ENCODE data around the gene DDX46. TPM values are rescaled to one million over a fixed set of nuclear protein-coding genes. Genes with fewer than 3 reads are reported as not detected.

The DDX46 gene
- total and polyA plus RNA-seq, 7 experiments from 2014 or later: 18.0 to 72.5 (median 55.7) TPM

DNA sequence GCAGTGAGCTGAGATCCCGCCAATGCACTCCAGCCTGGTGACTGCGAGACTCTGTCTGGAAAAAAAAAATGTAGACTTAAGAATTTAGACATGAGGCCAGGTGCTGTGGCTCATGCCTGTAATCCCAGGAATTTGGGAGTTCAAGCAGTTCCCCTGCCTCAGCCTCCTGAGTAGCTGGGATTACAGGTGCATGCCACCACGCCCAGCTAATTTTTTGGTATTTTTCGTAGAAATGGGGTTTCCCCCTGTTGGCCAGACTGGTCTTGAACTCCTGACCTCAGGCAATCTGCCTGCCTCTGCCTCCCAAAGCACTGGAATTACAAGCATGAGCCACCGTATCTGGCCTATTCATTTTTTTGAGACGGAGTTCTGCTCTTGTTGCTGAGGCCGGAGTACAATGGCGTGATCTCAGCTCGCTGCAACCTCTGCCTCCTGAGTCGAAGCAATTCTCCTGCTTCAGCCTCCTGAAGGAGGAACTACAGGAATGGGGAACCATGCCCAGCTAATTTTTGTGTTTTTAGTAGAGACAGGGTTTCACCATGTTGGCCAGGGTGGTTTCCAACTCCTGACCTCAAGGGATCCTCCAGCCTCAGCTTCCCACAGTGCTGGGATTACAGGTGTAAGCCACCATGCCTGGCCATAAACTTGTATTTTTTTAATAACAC lies 14.0 kb downstream of the DDX46 start:
- H3K9me3 ChIP-seq (ENCODE audit: control insufficient read depth in 2 of 3, low read length in 3 of 3): no peaks in the 10 kb centered on the region
- H3K27ac ChIP-seq (ENCODE audit: low read depth, low read length): no peak overlapping the region
- Mint-ChIP-seq H3K4me1 (peaks cover 0 to 3% (median 0%) of the 10 kb centered on the region in 7 donors), H3K27ac (no peak overlapping the region), H3K36me3 (peaks cover 0 to 34% (median 25%) of the 10 kb centered on the region in 5 donors), H3K9me3 (no peaks in the 10 kb centered on the region), H3K27me3 (no peaks in the 10 kb centered on the region), H3K4me3 (no peak overlapping the region)
- H3K4me3 ChIP-seq (ENCODE audit: low read length): no peak overlapping the region
- intact Hi-C loops (cut with micrococcal nuclease): no loop called here
- peaks cover 5 to 90% (median 21%) of the 10 kb centered on the region in 3 experiments for H3K36me3 ChIP-seq (ENCODE audit: control insufficient read depth in 2 of 3, insufficient read depth in 3 of 3, low read length in 3 of 3)
- ATAC-seq: no peak
- H3K4me1 ChIP-seq (ENCODE audit: control insufficient read depth in 2 of 2, insufficient read depth in 2 of 2, low read length in 2 of 2): no peaks in the 10 kb centered on the region
- DNase-seq: no peak
- H3K27me3 ChIP-seq (ENCODE audit: control insufficient read depth in 2 of 2, insufficient read depth in 2 of 2, low read length in 2 of 2): no peaks in the 10 kb centered on the region
- POLR2A ChIA-PET: interaction anchor here (0.6 kb wide), 2 partner anchors 18 to 1459 kb away, joined by 3 read pairs; no protein-coding TSS in a partner anchor
- CTCF ChIA-PET: no interaction called here

DNA sequence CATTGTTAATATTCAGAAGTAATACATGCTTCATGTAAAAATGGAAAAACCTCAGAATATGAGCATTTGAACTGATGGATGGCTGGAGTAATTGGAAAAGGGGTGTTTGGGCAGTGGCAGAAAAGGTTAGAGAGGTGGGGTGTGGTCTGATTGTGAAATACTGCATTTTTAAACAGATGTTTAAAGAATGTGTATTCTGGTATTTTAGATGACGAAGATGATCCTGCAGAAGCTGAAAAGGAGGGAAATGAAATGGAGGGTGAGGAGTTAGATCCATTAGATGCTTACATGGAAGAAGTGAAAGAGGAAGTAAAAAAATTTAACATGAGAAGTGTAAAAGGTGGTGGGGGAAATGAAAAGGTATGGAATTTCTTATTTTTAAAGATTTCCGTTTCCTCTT lies 18.8 kb downstream of the DDX46 start:
- H3K4me3 Mint-ChIP-seq: no peak overlapping the region
- peaks cover 0 to 44% (median 27%) of the 10 kb centered on the region in 5 donors for H3K36me3 Mint-ChIP-seq
- no peaks in the 10 kb centered on the region for H3K4me1 ChIP-seq (ENCODE audit: control insufficient read depth in 2 of 2, insufficient read depth in 2 of 2, low read length in 2 of 2)
- peak overlapping the region in 3 of 9 donors; percentile 6 to 54 (median 9) for H3K27ac Mint-ChIP-seq
- no peak for ATAC-seq
- H3K27ac ChIP-seq (ENCODE audit: low read depth, low read length): no peak overlapping the region
- peaks cover 0 to 3% (median 0%) of the 10 kb centered on the region in 7 donors for H3K4me1 Mint-ChIP-seq
- ChIA-PET POLR2A (no interaction called here), CTCF (interaction anchor here (0.5 to 0.7 kb wide), 2 partner anchors 96 to 130 kb away, joined by 3 read pairs; no protein-coding TSS in a partner anchor)
- no peaks in the 10 kb centered on the region for H3K27me3 Mint-ChIP-seq
- no peak for DNase-seq
- peaks cover 18 to 82% (median 27%) of the 10 kb centered on the region in 3 experiments for H3K36me3 ChIP-seq (ENCODE audit: control insufficient read depth in 2 of 3, insufficient read depth in 3 of 3, low read length in 3 of 3)
- no peak overlapping the region for H3K4me3 ChIP-seq (ENCODE audit: low read length)
- no peaks in the 10 kb centered on the region for H3K27me3 ChIP-seq (ENCODE audit: control insufficient read depth in 2 of 2, insufficient read depth in 2 of 2, low read length in 2 of 2)
- intact Hi-C loops (cut with micrococcal nuclease): loop anchor here in 1 of 2 donors (1.0 kb wide), 1 partner anchor 12 kb away; no protein-coding TSS in a partner anchor
- no peaks in the 10 kb centered on the region for H3K9me3 ChIP-seq (ENCODE audit: control insufficient read depth in 2 of 3, low read length in 3 of 3)
- H3K9me3 Mint-ChIP-seq: no peaks in the 10 kb centered on the region

DNA sequence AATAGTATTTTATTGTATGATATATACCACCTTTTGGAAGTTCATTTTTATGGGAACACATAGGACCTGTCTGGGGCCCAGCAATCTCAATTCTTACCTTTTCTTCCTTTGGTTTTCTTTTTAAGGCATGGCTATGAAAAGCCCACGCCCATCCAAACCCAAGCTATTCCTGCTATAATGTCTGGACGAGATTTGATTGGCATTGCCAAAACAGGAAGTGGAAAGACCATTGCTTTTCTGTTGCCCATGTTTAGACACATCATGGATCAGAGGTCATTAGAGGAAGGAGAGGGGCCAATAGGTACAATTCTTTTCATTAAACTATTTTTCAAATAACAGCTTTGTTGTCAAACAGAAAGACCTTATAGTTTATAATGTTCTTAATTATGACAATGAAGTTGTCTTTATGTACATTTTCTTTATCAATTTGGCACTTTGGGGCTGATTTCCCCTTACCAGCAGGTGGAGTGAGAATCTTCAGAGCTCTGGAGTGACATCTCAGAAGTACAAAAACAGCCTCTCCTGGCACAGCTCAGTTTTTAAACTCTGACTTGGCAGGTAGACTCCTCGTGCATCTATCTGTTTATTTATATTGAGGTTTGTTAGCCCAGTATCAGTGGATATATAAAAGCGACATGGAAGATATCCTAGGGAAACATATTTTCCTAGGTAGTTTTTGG lies 25.8 kb downstream of the DDX46 start:
- H3K4me3 ChIP-seq (ENCODE audit: low read length): no peak overlapping the region
- H3K9me3 ChIP-seq (ENCODE audit: control insufficient read depth in 2 of 3, low read length in 3 of 3): no peaks in the 10 kb centered on the region
- H3K27ac ChIP-seq (ENCODE audit: low read depth, low read length): no peak overlapping the region
- peaks cover 11 to 79% (median 13%) of the 10 kb centered on the region in 3 experiments for H3K36me3 ChIP-seq (ENCODE audit: control insufficient read depth in 2 of 3, insufficient read depth in 3 of 3, low read length in 3 of 3)
- H3K27me3 ChIP-seq (ENCODE audit: control insufficient read depth in 2 of 2, insufficient read depth in 2 of 2, low read length in 2 of 2): no peaks in the 10 kb centered on the region
- Mint-ChIP-seq H3K9me3 (no peaks in the 10 kb centered on the region), H3K27me3 (no peaks in the 10 kb centered on the region), H3K4me3 (no peak overlapping the region), H3K4me1 (peaks cover 0 to 3% (median 0%) of the 10 kb centered on the region in 7 donors), H3K36me3 (peaks cover 0 to 40% (median 33%) of the 10 kb centered on the region in 5 donors), H3K27ac (peak overlapping the region in 4 of 9 donors; percentile 14 to 31 (median 24))
- H3K4me1 ChIP-seq (ENCODE audit: control insufficient read depth in 2 of 2, insufficient read depth in 2 of 2, low read length in 2 of 2): no peaks in the 10 kb centered on the region
- intact Hi-C loops (cut with micrococcal nuclease): loop anchor here (1.0 to 5.0 kb wide), 2 partner anchors 121 to 408 kb away; partner anchors contain the start of gene PCBD2 (in 2 of the 2)
- ChIA-PET CTCF (interaction anchor here (0.5 to 1.0 kb wide), 3 partner anchors 27 to 481 kb away, joined by 3 to 4 read pairs (median 3); no protein-coding TSS in a partner anchor), POLR2A (interaction anchor here (1.1 kb wide), 1 partner anchor 121 kb away, joined by 3 read pairs; the partner anchor contains the start of gene PCBD2)
- DNase-seq (peak in 5 of 9 donors; percentile 1 to 28 (median 21)), ATAC-seq (no peak)

DNA sequence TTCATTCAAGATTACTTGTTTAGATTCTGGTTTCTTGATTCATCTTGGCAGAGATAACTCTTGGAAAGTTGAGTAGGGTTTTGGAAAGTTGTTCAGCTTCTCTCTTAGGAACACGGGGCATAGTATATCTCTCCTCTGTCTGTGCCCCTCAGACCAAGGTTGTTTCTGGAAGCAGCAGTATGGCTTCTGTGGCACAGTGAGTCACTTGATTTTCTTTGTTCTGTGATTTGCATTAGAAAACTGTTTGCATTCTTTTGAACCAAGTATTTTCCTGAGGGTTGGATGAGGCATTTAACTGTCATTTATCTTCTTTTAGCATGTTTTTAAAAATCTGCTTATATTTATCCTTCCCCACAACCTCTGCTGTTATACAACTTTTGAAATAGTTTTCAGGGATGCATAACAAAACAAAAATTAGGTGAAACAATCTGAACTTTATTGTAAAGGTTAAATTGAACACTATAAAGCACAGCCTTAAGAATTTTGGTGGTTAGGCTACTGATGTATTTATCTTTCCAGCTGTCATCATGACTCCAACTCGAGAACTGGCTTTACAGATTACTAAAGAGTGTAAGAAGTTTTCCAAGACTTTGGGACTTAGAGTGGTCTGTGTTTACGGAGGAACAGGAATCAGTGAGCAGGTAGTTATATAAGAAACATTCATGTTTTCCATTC lies 26.5 kb downstream of the DDX46 start:
- ChIA-PET POLR2A (interaction anchor here (1.1 kb wide), 1 partner anchor 120 kb away, joined by 3 read pairs; the partner anchor contains the start of gene PCBD2), CTCF (interaction anchor here (0.5 to 1.0 kb wide), 3 partner anchors 27 to 482 kb away, joined by 3 to 4 read pairs (median 3); no protein-coding TSS in a partner anchor)
- Histone ChIP-seq H3K9me3 (ENCODE audit: control insufficient read depth in 2 of 3, low read length in 3 of 3) (no peaks in the 10 kb centered on the region), H3K27me3 (ENCODE audit: control insufficient read depth in 2 of 2, insufficient read depth in 2 of 2, low read length in 2 of 2) (no peaks in the 10 kb centered on the region), H3K27ac (ENCODE audit: low read depth, low read length) (no peak overlapping the region), H3K4me1 (ENCODE audit: control insufficient read depth in 2 of 2, insufficient read depth in 2 of 2, low read length in 2 of 2) (no peaks in the 10 kb centered on the region), H3K4me3 (ENCODE audit: low read length) (no peak overlapping the region), H3K36me3 (ENCODE audit: control insufficient read depth in 2 of 3, insufficient read depth in 3 of 3, low read length in 3 of 3) (peaks cover 11 to 76% (median 13%) of the 10 kb centered on the region in 3 experiments)
- Mint-ChIP-seq H3K4me3 (no peak overlapping the region), H3K4me1 (peaks cover 0 to 3% (median 0%) of the 10 kb centered on the region in 7 donors), H3K9me3 (no peaks in the 10 kb centered on the region), H3K36me3 (peaks cover 0 to 45% (median 34%) of the 10 kb centered on the region in 5 donors), H3K27me3 (no peaks in the 10 kb centered on the region), H3K27ac (peak overlapping the region in 3 of 9 donors; percentile 14 to 29 (median 18))
- DNase-seq (no peak), ATAC-seq (no peak)
- intact Hi-C loops (cut with micrococcal nuclease): loop anchor here (1.0 to 5.0 kb wide), 2 partner anchors 120 to 407 kb away; partner anchors contain the start of gene PCBD2 (in 2 of the 2)

DNA sequence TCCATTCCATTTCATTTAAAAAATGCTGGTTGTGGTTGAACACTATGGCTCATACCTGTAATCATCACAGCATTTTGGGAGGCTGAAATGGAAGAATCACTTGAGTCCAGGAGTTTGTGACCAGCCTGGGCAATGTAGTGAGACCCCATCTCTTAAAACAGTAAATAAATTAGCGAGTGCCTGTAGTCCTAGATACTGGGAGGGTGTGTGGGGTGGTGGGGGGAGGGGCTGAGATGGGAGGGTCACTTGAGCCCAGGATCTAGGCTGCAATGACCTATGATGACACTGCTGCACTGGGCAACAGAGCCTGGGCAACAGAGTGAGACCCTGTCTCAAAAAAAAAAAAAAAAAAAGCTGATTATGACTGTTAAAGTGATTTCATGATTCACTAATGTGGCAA lies 29.1 kb downstream of the DDX46 start:
- no peak overlapping the region for H3K27ac Mint-ChIP-seq

DNA sequence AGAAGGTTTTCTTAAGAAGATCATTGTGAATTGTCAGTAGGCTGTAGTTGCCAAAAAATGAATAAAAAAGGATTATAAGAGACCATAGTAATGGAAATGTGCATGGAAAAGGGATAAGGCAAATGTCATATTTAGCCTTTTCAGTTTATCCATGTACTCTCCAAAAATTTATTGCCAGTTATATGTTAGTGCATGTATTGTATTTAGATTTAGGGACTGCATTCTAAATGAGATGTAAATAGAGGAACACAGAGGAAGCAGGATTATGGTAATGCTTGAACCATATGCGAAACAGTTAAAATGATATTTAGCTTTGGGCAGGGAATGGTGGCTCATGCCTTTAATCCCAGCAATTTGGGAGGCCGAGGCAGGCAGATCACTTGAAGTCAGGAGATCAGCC lies 33.0 kb downstream of the DDX46 start:
- no peak for DNase-seq
- no peaks in the 10 kb centered on the region for H3K27me3 Mint-ChIP-seq
- no peaks in the 10 kb centered on the region for H3K27me3 ChIP-seq (ENCODE audit: control insufficient read depth in 2 of 2, insufficient read depth in 2 of 2, low read length in 2 of 2)
- H3K9me3 Mint-ChIP-seq: no peaks in the 10 kb centered on the region
- ChIA-PET POLR2A (no interaction called here), CTCF (interaction anchor here (0.6 kb wide), 1 partner anchor 216 kb away, joined by 3 read pairs; no protein-coding TSS in a partner anchor)
- ATAC-seq: no peak
- peaks cover 0 to 79% (median 32%) of the 10 kb centered on the region in 3 experiments for H3K36me3 ChIP-seq (ENCODE audit: control insufficient read depth in 2 of 3, insufficient read depth in 3 of 3, low read length in 3 of 3)
- H3K36me3 Mint-ChIP-seq: peaks cover 7 to 58% (median 18%) of the 10 kb centered on the region in 5 donors
- H3K4me3 Mint-ChIP-seq: no peak overlapping the region
- intact Hi-C loops (cut with micrococcal nuclease): no loop called here
- no peaks in the 10 kb centered on the region for H3K9me3 ChIP-seq (ENCODE audit: control insufficient read depth in 2 of 3, low read length in 3 of 3)
- no peak overlapping the region for H3K27ac ChIP-seq (ENCODE audit: low read depth, low read length)
- peaks cover 0 to 8% (median 4%) of the 10 kb centered on the region in 7 donors for H3K4me1 Mint-ChIP-seq
- H3K4me3 ChIP-seq (ENCODE audit: low read length): no peak overlapping the region
- H3K27ac Mint-ChIP-seq: peak overlapping the region in 1 of 9 donors; percentile 12
- no peaks in the 10 kb centered on the region for H3K4me1 ChIP-seq (ENCODE audit: control insufficient read depth in 2 of 2, insufficient read depth in 2 of 2, low read length in 2 of 2)

More for the DNA sequence above, 29.1 kb downstream of the DDX46 start:
- H3K27me3 ChIP-seq (ENCODE audit: control insufficient read depth in 2 of 2, insufficient read depth in 2 of 2, low read length in 2 of 2): no peaks in the 10 kb centered on the region
- no peak for DNase-seq
- H3K27ac ChIP-seq (ENCODE audit: low read depth, low read length): no peak overlapping the region
- ChIA-PET CTCF (no interaction called here), POLR2A (interaction anchor here (0.7 kb wide), 1 partner anchor 1139 kb away, joined by 4 read pairs; no protein-coding TSS in a partner anchor)
- no peaks in the 10 kb centered on the region for H3K4me1 ChIP-seq (ENCODE audit: control insufficient read depth in 2 of 2, insufficient read depth in 2 of 2, low read length in 2 of 2)
- H3K4me3 ChIP-seq (ENCODE audit: low read length): no peak overlapping the region
- Mint-ChIP-seq H3K36me3 (peaks cover 0 to 48% (median 26%) of the 10 kb centered on the region in 5 donors), H3K9me3 (no peaks in the 10 kb centered on the region), H3K27me3 (no peaks in the 10 kb centered on the region), H3K4me1 (peaks cover 0 to 8% (median 4%) of the 10 kb centered on the region in 7 donors), H3K4me3 (no peak overlapping the region)
- no peaks in the 10 kb centered on the region for H3K9me3 ChIP-seq (ENCODE audit: control insufficient read depth in 2 of 3, low read length in 3 of 3)
- H3K36me3 ChIP-seq (ENCODE audit: control insufficient read depth in 2 of 3, insufficient read depth in 3 of 3, low read length in 3 of 3): peaks cover 0 to 80% (median 19%) of the 10 kb centered on the region in 3 experiments
- no peak for ATAC-seq
- intact Hi-C loops (cut with micrococcal nuclease): no loop called here
